Right lobe of liver (tissue), 4 donors: ENCODE measurements around the gene KLC1.

ENCODE experiments used
- POLR2A ChIP-seq: fragments of 450-650 bp; IDR thresholded peaks from one replicate; pipeline ENCODE4 v1.6.1; 2017; ENCODE audit warnings: antibody characterized with exemption, mild to moderate bottlenecking
- TF ChIP-seq, protein P1 (sequence below), 4 donors: fragments of 200-600 bp in 3 of 4; fragments of 450-650 bp in 1 of 4; IDR thresholded peaks; one replicate each; pipeline versions ENCODE4 v1.5.1 to v1.8.0; 2016 to 2022; ENCODE audit warnings: antibody characterized with exemption in 4 of 4, mild to moderate bottlenecking in 2 of 4
- donor health status: DM: no; HTN: no; CAD: no.
- donor health status: DM: no; HTN: no; CAD: no.
- donor health status: DM: no; HTN: yes; CAD: no.

DNA sequence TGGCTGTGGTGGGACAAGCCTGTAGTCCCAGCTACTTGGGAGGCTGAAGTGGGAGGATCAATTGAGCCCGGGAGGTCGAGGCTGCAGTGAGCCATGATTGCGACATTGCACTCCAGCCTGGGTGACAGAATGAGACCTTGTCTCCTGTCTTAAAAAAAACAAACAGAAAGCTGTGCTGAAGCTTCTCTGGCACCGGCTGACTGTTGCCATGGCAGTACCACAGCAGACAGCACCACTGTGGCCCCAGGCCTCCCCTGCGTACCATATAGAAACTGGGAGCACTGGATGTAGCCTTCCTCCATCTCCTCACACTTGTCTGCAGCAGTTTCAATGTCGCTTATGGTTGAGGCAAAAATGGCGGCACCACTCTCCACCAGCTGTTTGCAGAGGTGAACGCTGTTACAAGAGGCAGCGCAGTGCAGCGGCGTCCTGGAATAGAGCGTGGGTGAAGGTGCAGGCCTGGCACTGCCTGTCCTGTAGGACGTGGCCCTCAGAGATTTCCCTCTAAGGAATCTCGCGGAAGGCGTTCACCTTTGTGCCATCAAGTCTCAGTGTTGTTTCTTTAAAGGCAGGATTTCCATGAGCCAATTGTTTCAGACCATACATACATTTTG, 108.5 kb downstream of the KLC1 start:
- TF ChIP-seq POLR2A = no peak
- TF ChIP-seq, protein P1, sequence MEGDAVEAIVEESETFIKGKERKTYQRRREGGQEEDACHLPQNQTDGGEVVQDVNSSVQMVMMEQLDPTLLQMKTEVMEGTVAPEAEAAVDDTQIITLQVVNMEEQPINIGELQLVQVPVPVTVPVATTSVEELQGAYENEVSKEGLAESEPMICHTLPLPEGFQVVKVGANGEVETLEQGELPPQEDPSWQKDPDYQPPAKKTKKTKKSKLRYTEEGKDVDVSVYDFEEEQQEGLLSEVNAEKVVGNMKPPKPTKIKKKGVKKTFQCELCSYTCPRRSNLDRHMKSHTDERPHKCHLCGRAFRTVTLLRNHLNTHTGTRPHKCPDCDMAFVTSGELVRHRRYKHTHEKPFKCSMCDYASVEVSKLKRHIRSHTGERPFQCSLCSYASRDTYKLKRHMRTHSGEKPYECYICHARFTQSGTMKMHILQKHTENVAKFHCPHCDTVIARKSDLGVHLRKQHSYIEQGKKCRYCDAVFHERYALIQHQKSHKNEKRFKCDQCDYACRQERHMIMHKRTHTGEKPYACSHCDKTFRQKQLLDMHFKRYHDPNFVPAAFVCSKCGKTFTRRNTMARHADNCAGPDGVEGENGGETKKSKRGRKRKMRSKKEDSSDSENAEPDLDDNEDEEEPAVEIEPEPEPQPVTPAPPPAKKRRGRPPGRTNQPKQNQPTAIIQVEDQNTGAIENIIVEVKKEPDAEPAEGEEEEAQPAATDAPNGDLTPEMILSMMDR (IDR thresholded peaks at IDR 0.05) = no peak
